SK-N-SH treated with all-trans-retinoic acid at 6 μM for 48 hours (cell line): Measurements from ENCODE around the gene ODAD2.

Source experiments
- ATAC-seq: fragments of 200-7000 bp; cut with Tn5 transposase; 3 replicates; pipeline ENCODE4 v1.9.1; 2020; ENCODE audit warnings: mild to moderate bottlenecking, moderate library complexity
- ARNTL ChIP-seq: fragments of 450-650 bp; formaldehyde crosslinking; IDR thresholded peaks from 2 replicates; pipeline ENCODE4 v1.5.0; 2020; ENCODE audit warnings: low read depth, mild to moderate bottlenecking, moderate library complexity, borderline replicate concordance
- BACH2 ChIP-seq: fragments of 250-450 bp; sonication (Bioruptor Pico); IDR thresholded peaks from 2 replicates; pipeline ENCODE4 v1.9.0; 2021; ENCODE audit warnings: mild to moderate bottlenecking, borderline replicate concordance
- CSDC2 ChIP-seq: fragments of 250-450 bp; sonication (Bioruptor Pico); IDR thresholded peaks from 2 replicates; pipeline ENCODE4 v1.5.0; 2020; ENCODE audit warnings: mild to moderate bottlenecking, moderate library complexity
- ESRRG ChIP-seq: fragments of 250-450 bp; sonication (Bioruptor Pico); IDR thresholded peaks from 2 replicates; pipeline ENCODE4 v1.6.1; 2021; ENCODE audit warnings: mild to moderate bottlenecking
- GLIS3 ChIP-seq: fragments of 250-450 bp; sonication (Bioruptor Pico); IDR thresholded peaks from 2 replicates; pipeline ENCODE4 v1.5.0; 2020; ENCODE audit warnings: mild to moderate bottlenecking, moderate library complexity
- ISL1 ChIP-seq: fragments of 250-450 bp; sonication (Bioruptor Pico); IDR thresholded peaks from 2 replicates; pipeline ENCODE4 v2.1.2; 2022; ENCODE audit warnings: mild to moderate bottlenecking, moderate library complexity
- OSR1 ChIP-seq: fragments of 250-450 bp; sonication (Bioruptor Pico); IDR thresholded peaks from 2 replicates; pipeline ENCODE4 v1.8.0; 2022; ENCODE audit warnings: moderate library complexity, mild to moderate bottlenecking, inconsistent platforms
- PPARA ChIP-seq: fragments of 250-450 bp; sonication (Bioruptor Pico); IDR thresholded peaks from 2 replicates; pipeline ENCODE4 v1.5.0; 2020; ENCODE audit warnings: mild to moderate bottlenecking, borderline replicate concordance
- RARB ChIP-seq: fragments of 250-450 bp; sonication (Bioruptor Pico); IDR thresholded peaks from 2 replicates; pipeline ENCODE4 v1.8.0; 2021; ENCODE audit warnings: mild to moderate bottlenecking, moderate library complexity
- SNAI2 ChIP-seq: fragments of 250-450 bp; sonication (Bioruptor Pico); IDR thresholded peaks from 2 replicates; pipeline ENCODE4 v1.5.0; 2020; ENCODE audit warnings: mild to moderate bottlenecking, moderate library complexity
- TCF4 ChIP-seq: fragments of 250-450 bp; sonication (Bioruptor Pico); IDR thresholded peaks from 2 replicates; pipeline ENCODE4 v1.8.0; 2021; ENCODE audit warnings: mild to moderate bottlenecking, moderate library complexity, borderline replicate concordance
- TOX ChIP-seq: fragments of 250-450 bp; sonication (Bioruptor Pico); IDR thresholded peaks from 2 replicates; pipeline ENCODE4 v1.8.0; 2021; ENCODE audit warnings: mild to moderate bottlenecking, moderate library complexity, borderline replicate concordance
- ZC3H10 ChIP-seq: fragments of 250-450 bp; sonication (Bioruptor Pico); IDR thresholded peaks from 2 replicates; pipeline ENCODE4 v1.5.1; 2021; ENCODE audit warnings: mild to moderate bottlenecking, moderate library complexity
- ZFP3 ChIP-seq: fragments of 250-450 bp; sonication (Bioruptor Pico); IDR thresholded peaks from 2 replicates; pipeline ENCODE4 v1.5.0; 2020; ENCODE audit warnings: mild to moderate bottlenecking, moderate library complexity
- ZFP30 ChIP-seq: fragments of 450-650 bp; formaldehyde crosslinking; IDR thresholded peaks from 2 replicates; pipeline ENCODE4 v1.5.0; 2022; ENCODE audit warnings: mild to moderate bottlenecking, moderate library complexity
- ZNF565 ChIP-seq: fragments of 450-650 bp; formaldehyde crosslinking; conservative IDR thresholded peaks from 2 replicates; pipeline ENCODE4 v1.5.0; 2020; ENCODE audit warnings: low read depth, mild to moderate bottlenecking, moderate library complexity
- ZNF70 ChIP-seq: fragments of 450-650 bp; formaldehyde crosslinking; IDR thresholded peaks from 2 replicates; pipeline ENCODE4 v1.5.0; 2020; ENCODE audit warnings: mild to moderate bottlenecking, moderate library complexity
- ZNF8 ChIP-seq: fragments of 450-650 bp; formaldehyde crosslinking; IDR thresholded peaks from 2 replicates; pipeline ENCODE4 v1.5.0; 2020; ENCODE audit warnings: mild to moderate bottlenecking, moderate library complexity
- TF ChIP-seq, protein P1 (sequence below): fragments of 250-450 bp; sonication (Bioruptor Pico); IDR thresholded peaks from 2 replicates; pipeline ENCODE4 v1.8.0; 2020; ENCODE audit warnings: mild to moderate bottlenecking, moderate library complexity, borderline replicate concordance
- TF ChIP-seq, protein P2 (sequence below): fragments of 250-450 bp; sonication (Bioruptor Pico); IDR thresholded peaks from 2 replicates; pipeline ENCODE4 v1.8.0; 2021; ENCODE audit warnings: low read depth, mild to moderate bottlenecking, moderate library complexity, borderline replicate concordance
- TF ChIP-seq, protein P3 (sequence below): fragments of 250-450 bp; sonication (Bioruptor Pico); IDR thresholded peaks from 2 replicates; pipeline ENCODE4 v1.5.1; 2021; ENCODE audit warnings: mild to moderate bottlenecking, moderate library complexity
- TF ChIP-seq, protein P4 (sequence below): fragments of 250-450 bp; sonication (Bioruptor Pico); IDR thresholded peaks from 2 replicates; pipeline ENCODE4 v1.5.1; 2020; ENCODE audit warnings: low read depth, mild to moderate bottlenecking, moderate library complexity
- TF ChIP-seq, protein P5 (sequence below): fragments of 250-450 bp; sonication (Bioruptor Pico); IDR thresholded peaks from 2 replicates; pipeline ENCODE4 v1.5.0; 2020; ENCODE audit warnings: mild to moderate bottlenecking, moderate library complexity

ODAD2 gene

DNA sequence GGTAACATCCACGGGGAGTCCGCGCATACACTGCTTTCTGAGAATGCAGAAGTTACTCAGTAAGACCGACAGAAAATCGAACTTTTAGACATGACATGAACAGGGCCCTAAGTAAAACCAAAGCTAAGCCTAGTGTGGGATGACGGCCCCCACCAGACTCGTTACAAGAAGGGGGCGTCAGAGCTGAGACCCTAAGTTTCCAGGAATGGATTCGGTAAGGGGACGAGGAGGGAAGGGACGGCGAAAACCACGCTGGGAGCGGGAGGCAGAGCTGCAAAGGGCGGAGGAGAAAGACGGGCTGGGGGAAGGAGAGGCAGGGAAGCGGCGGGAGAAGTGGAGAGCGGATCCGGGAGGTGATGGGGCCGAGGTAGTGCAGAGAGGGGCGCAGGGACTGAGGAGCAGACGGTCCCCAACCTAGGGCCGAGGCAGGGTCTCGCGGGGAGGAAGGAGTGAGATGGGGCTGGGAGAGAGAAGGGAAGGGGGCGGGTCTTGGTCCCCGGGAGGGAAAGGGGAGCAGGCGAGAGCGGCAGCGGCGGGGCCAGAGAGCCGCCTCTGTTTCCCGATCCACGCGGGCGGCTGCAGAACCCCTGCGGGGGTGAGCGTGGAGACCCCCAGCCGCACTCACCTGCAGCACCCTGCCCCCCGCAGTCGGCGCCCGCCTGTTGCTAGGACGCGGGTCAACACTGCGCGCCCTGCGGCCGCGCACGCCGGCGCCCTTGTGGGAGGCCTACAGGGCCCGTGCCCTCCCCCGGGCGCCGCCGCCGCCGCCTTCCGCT is 513 bp downstream of the ODAD2 start:
- TF ChIP-seq SNAI2 (CRISPR knock-in tag) (no peak), ZC3H10 (CRISPR knock-in tag) (no peak), PPARA (CRISPR knock-in tag) (no peak), ZNF565 (CRISPR knock-in tag) (no peak), ZFP3 (CRISPR knock-in tag) (no peak), GLIS3 (no peak), TCF4 (CRISPR knock-in tag) (no peak), ZFP30 (CRISPR knock-in tag) (no peak), RARB (no peak), TOX (CRISPR knock-in tag) (no peak), BACH2 (CRISPR knock-in tag) (no peak), ESRRG (no peak), ZNF70 (no peak)
- TF ChIP-seq, protein P1, sequence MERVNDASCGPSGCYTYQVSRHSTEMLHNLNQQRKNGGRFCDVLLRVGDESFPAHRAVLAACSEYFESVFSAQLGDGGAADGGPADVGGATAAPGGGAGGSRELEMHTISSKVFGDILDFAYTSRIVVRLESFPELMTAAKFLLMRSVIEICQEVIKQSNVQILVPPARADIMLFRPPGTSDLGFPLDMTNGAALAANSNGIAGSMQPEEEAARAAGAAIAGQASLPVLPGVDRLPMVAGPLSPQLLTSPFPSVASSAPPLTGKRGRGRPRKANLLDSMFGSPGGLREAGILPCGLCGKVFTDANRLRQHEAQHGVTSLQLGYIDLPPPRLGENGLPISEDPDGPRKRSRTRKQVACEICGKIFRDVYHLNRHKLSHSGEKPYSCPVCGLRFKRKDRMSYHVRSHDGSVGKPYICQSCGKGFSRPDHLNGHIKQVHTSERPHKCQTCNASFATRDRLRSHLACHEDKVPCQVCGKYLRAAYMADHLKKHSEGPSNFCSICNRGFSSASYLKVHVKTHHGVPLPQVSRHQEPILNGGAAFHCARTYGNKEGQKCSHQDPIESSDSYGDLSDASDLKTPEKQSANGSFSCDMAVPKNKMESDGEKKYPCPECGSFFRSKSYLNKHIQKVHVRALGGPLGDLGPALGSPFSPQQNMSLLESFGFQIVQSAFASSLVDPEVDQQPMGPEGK = no peak
- TF ChIP-seq, protein P2, sequence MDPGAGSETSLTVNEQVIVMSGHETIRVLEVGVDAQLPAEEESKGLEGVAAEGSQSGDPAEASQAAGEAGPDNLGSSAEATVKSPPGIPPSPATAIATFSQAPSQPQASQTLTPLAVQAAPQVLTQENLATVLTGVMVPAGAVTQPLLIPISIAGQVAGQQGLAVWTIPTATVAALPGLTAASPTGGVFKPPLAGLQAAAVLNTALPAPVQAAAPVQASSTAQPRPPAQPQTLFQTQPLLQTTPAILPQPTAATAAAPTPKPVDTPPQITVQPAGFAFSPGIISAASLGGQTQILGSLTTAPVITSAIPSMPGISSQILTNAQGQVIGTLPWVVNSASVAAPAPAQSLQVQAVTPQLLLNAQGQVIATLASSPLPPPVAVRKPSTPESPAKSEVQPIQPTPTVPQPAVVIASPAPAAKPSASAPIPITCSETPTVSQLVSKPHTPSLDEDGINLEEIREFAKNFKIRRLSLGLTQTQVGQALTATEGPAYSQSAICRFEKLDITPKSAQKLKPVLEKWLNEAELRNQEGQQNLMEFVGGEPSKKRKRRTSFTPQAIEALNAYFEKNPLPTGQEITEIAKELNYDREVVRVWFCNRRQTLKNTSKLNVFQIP = no peak
- TF ChIP-seq, protein P3, sequence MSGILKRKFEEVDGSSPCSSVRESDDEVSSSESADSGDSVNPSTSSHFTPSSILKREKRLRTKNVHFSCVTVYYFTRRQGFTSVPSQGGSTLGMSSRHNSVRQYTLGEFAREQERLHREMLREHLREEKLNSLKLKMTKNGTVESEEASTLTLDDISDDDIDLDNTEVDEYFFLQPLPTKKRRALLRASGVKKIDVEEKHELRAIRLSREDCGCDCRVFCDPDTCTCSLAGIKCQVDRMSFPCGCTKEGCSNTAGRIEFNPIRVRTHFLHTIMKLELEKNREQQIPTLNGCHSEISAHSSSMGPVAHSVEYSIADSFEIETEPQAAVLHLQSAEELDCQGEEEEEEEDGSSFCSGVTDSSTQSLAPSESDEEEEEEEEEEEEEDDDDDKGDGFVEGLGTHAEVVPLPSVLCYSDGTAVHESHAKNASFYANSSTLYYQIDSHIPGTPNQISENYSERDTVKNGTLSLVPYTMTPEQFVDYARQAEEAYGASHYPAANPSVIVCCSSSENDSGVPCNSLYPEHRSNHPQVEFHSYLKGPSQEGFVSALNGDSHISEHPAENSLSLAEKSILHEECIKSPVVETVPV (CRISPR knock-in tag) = no peak
- TF ChIP-seq, protein P4, sequence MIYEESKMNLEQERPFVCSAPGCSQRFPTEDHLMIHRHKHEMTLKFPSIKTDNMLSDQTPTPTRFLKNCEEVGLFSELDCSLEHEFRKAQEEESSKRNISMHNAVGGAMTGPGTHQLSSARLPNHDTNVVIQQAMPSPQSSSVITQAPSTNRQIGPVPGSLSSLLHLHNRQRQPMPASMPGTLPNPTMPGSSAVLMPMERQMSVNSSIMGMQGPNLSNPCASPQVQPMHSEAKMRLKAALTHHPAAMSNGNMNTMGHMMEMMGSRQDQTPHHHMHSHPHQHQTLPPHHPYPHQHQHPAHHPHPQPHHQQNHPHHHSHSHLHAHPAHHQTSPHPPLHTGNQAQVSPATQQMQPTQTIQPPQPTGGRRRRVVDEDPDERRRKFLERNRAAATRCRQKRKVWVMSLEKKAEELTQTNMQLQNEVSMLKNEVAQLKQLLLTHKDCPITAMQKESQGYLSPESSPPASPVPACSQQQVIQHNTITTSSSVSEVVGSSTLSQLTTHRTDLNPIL = no peak
- ATAC-seq = peak; percentile 63

DNA sequence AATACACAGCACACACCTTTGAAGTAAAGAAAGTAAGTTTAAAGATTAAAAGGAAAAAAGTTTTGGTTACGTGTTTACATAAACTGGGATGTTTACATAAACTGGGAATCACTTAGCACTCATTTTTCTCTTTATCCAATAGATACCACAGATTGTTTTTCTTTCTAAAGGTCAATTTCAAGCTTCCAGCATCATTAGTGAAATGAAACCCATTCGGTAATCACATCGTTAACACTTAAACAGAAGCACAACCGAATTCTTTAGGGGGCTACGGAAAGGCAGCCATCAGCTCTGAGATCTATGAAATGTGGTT is 1.1 kb downstream of the ODAD2 start:
- no peak for ATAC-seq
- TF ChIP-seq, protein P5, sequence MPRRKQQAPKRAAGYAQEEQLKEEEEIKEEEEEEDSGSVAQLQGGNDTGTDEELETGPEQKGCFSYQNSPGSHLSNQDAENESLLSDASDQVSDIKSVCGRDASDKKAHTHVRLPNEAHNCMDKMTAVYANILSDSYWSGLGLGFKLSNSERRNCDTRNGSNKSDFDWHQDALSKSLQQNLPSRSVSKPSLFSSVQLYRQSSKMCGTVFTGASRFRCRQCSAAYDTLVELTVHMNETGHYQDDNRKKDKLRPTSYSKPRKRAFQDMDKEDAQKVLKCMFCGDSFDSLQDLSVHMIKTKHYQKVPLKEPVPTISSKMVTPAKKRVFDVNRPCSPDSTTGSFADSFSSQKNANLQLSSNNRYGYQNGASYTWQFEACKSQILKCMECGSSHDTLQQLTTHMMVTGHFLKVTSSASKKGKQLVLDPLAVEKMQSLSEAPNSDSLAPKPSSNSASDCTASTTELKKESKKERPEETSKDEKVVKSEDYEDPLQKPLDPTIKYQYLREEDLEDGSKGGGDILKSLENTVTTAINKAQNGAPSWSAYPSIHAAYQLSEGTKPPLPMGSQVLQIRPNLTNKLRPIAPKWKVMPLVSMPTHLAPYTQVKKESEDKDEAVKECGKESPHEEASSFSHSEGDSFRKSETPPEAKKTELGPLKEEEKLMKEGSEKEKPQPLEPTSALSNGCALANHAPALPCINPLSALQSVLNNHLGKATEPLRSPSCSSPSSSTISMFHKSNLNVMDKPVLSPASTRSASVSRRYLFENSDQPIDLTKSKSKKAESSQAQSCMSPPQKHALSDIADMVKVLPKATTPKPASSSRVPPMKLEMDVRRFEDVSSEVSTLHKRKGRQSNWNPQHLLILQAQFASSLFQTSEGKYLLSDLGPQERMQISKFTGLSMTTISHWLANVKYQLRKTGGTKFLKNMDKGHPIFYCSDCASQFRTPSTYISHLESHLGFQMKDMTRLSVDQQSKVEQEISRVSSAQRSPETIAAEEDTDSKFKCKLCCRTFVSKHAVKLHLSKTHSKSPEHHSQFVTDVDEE (CRISPR knock-in tag) = no peak
- TF ChIP-seq, protein P4 = no peak
- TF ChIP-seq ESRRG (no peak), SNAI2 (CRISPR knock-in tag) (no peak), OSR1 (CRISPR knock-in tag) (no peak), RARB (no peak), TOX (CRISPR knock-in tag) (no peak), TCF4 (CRISPR knock-in tag) (no peak), ZNF8 (CRISPR knock-in tag) (no peak), PPARA (CRISPR knock-in tag) (no peak), CSDC2 (CRISPR knock-in tag) (no peak), ARNTL (CRISPR knock-in tag) (no peak), ISL1 (CRISPR knock-in tag) (no peak), ZNF70 (no peak), GLIS3 (no peak)
- TF ChIP-seq, protein P1 = no peak
- TF ChIP-seq, protein P3 (CRISPR knock-in tag) = no peak
